ENCODE data around the gene ALOX15B. TPM values are rescaled to one million over a fixed set of nuclear protein-coding genes. Genes with fewer than 3 reads are reported as not detected.

ALOX15B gene
- total RNA-seq, 6 experiments from 2014 or later = 0.22 to 2.2 (median 0.72) TPM

- no peak for ATAC-seq
- Histone ChIP-seq H3K36me3 (no peaks in the 10 kb centered on the region), H3K27me3 (no peaks in the 10 kb centered on the region), H3K4me1 (peaks cover 0 to 11% (median 5%) of the 10 kb centered on the region in 4 donors), H3K27ac (no peak overlapping the region), H3K4me3 (no peak overlapping the region), H3K9me3 (no peaks in the 10 kb centered on the region)
- WGBS (ENCODE audit: insufficient coverage, low coverage, low lambda C conversion rate, missing lambda C conversion rate) = 76% methylated on average over 8 of the region's 10 CpGs
- intact Hi-C loops (cut with DNase I) = no loop called here
- DNase-seq = no peak
- TF ChIP-seq CTCF (IDR thresholded peaks at IDR 0.05) = no peak
- no peak for TF ChIP-seq POLR2A (IDR thresholded peaks at IDR 0.05)
Measured at GRCh38 chr17:8082292-8082691, 43.4 kb downstream of the ALOX15B start.

DNA sequence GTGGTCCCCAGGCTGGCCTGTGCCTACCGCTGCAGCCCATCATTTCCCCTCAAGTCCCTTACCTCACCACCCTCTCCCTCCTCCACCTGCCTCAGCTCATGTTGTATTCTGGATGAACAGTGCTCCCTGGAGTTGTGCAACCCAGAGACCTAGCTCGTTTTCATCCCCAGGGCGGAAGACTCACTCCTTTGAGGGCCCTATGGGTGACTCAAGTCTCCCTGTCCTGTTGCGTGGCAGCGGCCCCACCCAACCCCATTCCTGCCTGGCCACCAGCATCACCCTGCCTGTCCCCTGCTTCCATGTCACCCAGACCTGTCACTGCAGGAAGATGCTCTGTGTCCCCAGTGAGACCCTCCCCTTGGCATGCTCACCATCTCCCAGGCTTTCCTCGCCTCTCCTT lies 45.4 kb downstream of the ALOX15B start:
- H3K27me3 ChIP-seq = no peaks in the 10 kb centered on the region
- DNase-seq (no peak), ATAC-seq (no peak)
- WGBS (ENCODE audit: insufficient coverage, low coverage, low lambda C conversion rate, missing lambda C conversion rate) = 95% methylated on average over 2 of the region's 6 CpGs
- TF ChIP-seq CTCF (IDR thresholded peaks at IDR 0.05) (no peak), POLR2A (IDR thresholded peaks at IDR 0.05) (no peak)
- intact Hi-C loops (cut with DNase I) = no loop called here
- no peaks in the 10 kb centered on the region for H3K36me3 ChIP-seq
- H3K27ac ChIP-seq = no peak overlapping the region
- H3K4me1 ChIP-seq = peaks cover 0 to 10% (median 5%) of the 10 kb centered on the region in 4 donors
- H3K9me3 ChIP-seq = no peaks in the 10 kb centered on the region
- H3K4me3 ChIP-seq = no peak overlapping the region

GRCh38 chr17:8087075-8087951 lies 48.5 kb downstream of the ALOX15B start, which contains the start of gene ALOX12B:
ALOX12B (minus strand) TSS chr17:8087716; CDS start chr17:8087442, 274 bp downstream.
- H3K27ac ChIP-seq = no peak within 1 kb of the TSS
- TF ChIP-seq POLR2A (IDR thresholded peaks at IDR 0.05) (no peak), CTCF (IDR thresholded peaks at IDR 0.05) (no peak)
- no peak within 1 kb of the TSS for H3K4me3 ChIP-seq
- DNase-seq (no peak), ATAC-seq (no peak)
- intact Hi-C loops (cut with DNase I) = no loop called here
- H3K36me3 ChIP-seq = no peaks in the 10 kb centered on the region
- H3K27me3 ChIP-seq = no peaks in the 10 kb centered on the region
- WGBS (ENCODE audit: insufficient coverage, low coverage, low lambda C conversion rate, missing lambda C conversion rate) = 65% methylated on average over 2 of the region's 20 CpGs
- H3K9me3 ChIP-seq = no peaks in the 10 kb centered on the region
- no peaks in the 10 kb centered on the region for H3K4me1 ChIP-seq

DNA sequence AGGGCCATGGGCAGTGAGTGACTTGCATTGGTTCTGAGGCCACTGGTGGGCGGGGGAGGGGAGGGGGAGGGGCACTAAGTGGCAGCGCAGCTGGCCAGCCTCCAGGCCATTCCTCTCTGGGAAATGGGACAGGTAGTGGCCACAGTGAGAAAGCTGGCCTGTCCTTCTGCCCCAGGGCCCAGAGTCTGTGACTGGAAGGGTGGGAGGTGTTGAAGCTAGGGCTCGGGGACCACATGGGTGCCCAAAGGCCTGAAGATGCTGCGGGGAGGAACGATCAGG lies 49.0 kb downstream of the ALOX15B start:
- Histone ChIP-seq H3K4me3 (no peak overlapping the region), H3K36me3 (no peaks in the 10 kb centered on the region), H3K4me1 (no peaks in the 10 kb centered on the region), H3K27ac (no peak overlapping the region), H3K9me3 (no peaks in the 10 kb centered on the region), H3K27me3 (no peaks in the 10 kb centered on the region)
- DNase-seq (no peak), ATAC-seq (no peak)
- intact Hi-C loops (cut with DNase I) = no loop called here
- TF ChIP-seq POLR2A (IDR thresholded peaks at IDR 0.05) = no peak
- no peak for TF ChIP-seq CTCF (IDR thresholded peaks at IDR 0.05)
- WGBS (ENCODE audit: insufficient coverage, low coverage, low lambda C conversion rate, missing lambda C conversion rate) = 53% methylated on average over 5 of the region's 5 CpGs
